Dendritic cell treated with granulocyte-macrophage colony-stimulating factor and Interleukin-4, amounts not matched to agents 40 ng/mL and 50 ng/mL, for 4 days (primary cell): ENCODE results near the gene INPP4A.
A peak's percentile ranks its signal among the peaks of the same experiment; 100 is the strongest.

ENCODE experiments used
- H3K27ac Mint-ChIP-seq: one replicate; pipeline ENCODE4 v1.8.0; 2022; ENCODE audit warnings: mild to moderate bottlenecking, mixed read lengths
- H3K27me3 Mint-ChIP-seq: one replicate; pipeline ENCODE4 v1.8.0; 2022; ENCODE audit warnings: mild to moderate bottlenecking, mixed read lengths
- H3K36me3 Mint-ChIP-seq: one replicate; pipeline ENCODE4 v1.8.0; 2022; ENCODE audit warnings: low read depth, mixed read lengths
- H3K4me1 Mint-ChIP-seq: one replicate; pipeline ENCODE4 v1.8.0; 2022; ENCODE audit warnings: low read depth, mixed read lengths
- H3K4me3 Mint-ChIP-seq: one replicate; pipeline ENCODE4 v1.8.0; 2022; ENCODE audit warnings: mild to moderate bottlenecking, moderate library complexity, mixed read lengths
- H3K9me3 Mint-ChIP-seq: one replicate; pipeline ENCODE4 v1.8.0; 2022; ENCODE audit warnings: mixed read lengths
- intact Hi-C: fragments of 100-400 bp; cut with micrococcal nuclease; formaldehyde crosslinking; loops from one replicate; pipeline ENCODE4 v1.15.0; 2022

INPP4A gene

GRCh38 chr2:98551316-98551715, 106.7 kb downstream of the INPP4A start:
- peaks cover 8% of the 10 kb centered on the region for H3K4me1 Mint-ChIP-seq
- no peak overlapping the region for H3K4me3 Mint-ChIP-seq
- H3K27me3 Mint-ChIP-seq, result no peaks in the 10 kb centered on the region
- H3K36me3 Mint-ChIP-seq, result peaks cover 98% of the 10 kb centered on the region
- intact Hi-C loops, result no loop called here
- H3K9me3 Mint-ChIP-seq, result no peaks in the 10 kb centered on the region
- H3K27ac Mint-ChIP-seq, result no peak overlapping the region

DNA sequence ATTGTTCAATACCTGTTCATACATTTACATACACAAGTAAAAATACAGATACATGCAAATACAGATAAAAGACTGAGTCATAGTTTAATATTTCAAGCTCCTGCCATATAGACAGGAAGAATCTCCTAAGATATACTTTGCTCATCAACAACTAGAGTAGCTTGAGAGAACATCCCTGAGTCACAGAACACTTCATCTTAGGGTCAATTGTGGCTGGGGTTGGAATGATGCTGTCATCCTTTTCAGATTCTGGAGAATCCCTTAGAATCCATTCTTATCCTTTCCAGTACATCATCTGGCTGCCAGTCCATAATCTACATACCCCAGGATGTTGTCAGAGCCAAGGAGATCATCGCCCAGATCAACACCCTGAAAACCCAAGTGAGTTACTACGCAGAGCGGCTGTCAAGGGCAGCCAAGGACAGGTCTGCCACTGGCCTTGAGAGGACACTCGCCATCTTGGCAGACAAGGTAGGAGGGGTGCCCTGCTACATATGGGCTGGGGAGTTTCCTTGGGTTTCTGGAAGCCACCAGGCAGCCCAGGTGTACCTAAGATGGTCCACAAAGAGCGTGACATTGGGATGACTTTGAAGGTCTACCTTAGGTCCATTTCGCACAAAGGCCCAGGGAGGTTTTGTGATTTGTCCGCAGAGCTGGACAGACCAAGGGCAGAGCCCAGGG, 108.0 kb downstream of the INPP4A start:
- intact Hi-C loops, result no loop called here
- H3K27me3 Mint-ChIP-seq, result no peaks in the 10 kb centered on the region
- peaks cover 95% of the 10 kb centered on the region for H3K36me3 Mint-ChIP-seq
- H3K9me3 Mint-ChIP-seq, result no peaks in the 10 kb centered on the region
- peaks cover 14% of the 10 kb centered on the region for H3K4me1 Mint-ChIP-seq
- H3K4me3 Mint-ChIP-seq, result no peak overlapping the region
- no peak overlapping the region for H3K27ac Mint-ChIP-seq

DNA sequence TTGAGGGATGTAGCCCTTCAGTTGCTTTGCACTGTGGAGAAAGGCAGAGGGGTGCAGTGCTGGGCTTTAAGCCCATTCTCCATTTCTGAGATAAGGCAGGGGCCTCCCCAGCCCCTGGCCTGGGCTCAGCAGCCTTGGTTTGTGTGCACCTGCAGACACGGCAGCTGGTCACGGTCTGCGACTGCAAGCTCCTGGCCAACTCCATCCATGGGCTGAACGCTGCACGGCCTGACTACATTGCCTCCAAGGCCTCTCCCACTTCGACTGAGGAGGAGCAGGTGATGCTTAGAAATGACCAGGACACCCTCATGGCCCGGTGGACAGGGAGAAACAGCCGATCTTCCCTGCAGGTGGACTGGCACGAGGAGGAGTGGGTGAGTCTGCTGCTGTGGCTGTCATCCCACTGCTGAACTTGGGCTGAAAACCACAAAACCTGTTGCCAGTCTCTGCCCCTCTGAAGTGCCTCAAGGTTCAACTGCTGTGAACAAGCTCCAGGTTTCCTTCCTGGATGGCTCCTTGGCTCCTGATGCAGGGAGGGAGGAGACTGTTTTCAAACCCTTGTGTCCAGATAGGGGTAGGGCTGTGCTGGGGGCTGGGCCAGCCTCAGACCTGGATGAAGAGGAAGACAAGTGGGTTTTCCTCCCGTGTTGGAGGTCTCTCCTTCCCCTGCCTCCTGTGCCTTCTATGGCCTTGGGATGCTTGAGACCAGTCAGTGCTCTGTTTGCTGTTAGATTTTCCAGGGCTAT, 109.6 kb downstream of the INPP4A start:
- H3K27ac Mint-ChIP-seq, result peak overlapping the region; percentile 7
- H3K4me1 Mint-ChIP-seq, result peaks cover 14% of the 10 kb centered on the region
- peaks cover 96% of the 10 kb centered on the region for H3K36me3 Mint-ChIP-seq
- no peaks in the 10 kb centered on the region for H3K27me3 Mint-ChIP-seq
- H3K9me3 Mint-ChIP-seq, result no peaks in the 10 kb centered on the region
- intact Hi-C loops, result no loop called here
- H3K4me3 Mint-ChIP-seq, result no peak overlapping the region

- Mint-ChIP-seq H3K27ac (no peak overlapping the region), H3K4me3 (no peak overlapping the region), H3K9me3 (no peaks in the 10 kb centered on the region), H3K27me3 (no peaks in the 10 kb centered on the region), H3K36me3 (peaks cover 98% of the 10 kb centered on the region), H3K4me1 (peaks cover 14% of the 10 kb centered on the region)
- intact Hi-C loops, result no loop called here
Measured at GRCh38 chr2:98555696-98556095, 111.0 kb downstream of the INPP4A start.

DNA sequence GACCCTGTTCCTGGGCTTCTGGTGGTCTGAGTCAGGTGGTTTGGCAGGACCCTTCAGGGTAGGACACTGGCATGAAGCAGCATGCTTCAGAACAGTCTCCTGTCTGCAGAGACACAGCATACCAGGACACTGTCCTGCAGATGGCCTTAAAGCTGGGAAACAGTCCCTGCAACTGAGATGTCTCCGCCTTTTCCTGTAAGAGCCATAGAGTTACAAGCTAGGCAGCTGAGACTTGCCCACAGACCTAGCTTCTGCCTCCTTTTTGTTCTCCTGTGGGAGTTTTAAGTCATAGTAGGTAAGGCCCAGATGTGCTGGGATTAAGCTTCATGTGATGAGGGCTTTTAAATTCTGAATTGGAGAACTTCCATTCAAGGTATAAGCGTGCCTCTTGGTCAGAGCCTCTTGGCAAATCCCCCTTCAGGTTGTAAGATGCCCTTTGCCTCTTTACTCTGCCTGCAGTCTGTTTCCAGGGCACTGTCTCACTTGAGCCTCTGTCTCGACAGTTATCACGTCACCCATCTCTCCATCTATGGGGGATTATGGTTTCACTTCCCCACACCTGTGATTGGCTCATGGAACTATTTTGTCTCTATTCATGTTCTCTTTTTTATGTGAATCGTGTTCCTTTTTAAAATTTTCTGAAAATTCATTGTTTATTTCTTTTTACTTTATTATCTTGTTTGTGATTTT, 111.8 kb downstream of the INPP4A start:
- H3K4me3 Mint-ChIP-seq, result no peak overlapping the region
- intact Hi-C loops, result no loop called here
- no peaks in the 10 kb centered on the region for H3K27me3 Mint-ChIP-seq
- no peaks in the 10 kb centered on the region for H3K9me3 Mint-ChIP-seq
- peaks cover 14% of the 10 kb centered on the region for H3K4me1 Mint-ChIP-seq
- H3K27ac Mint-ChIP-seq, result no peak overlapping the region
- H3K36me3 Mint-ChIP-seq, result peaks cover 98% of the 10 kb centered on the region

DNA sequence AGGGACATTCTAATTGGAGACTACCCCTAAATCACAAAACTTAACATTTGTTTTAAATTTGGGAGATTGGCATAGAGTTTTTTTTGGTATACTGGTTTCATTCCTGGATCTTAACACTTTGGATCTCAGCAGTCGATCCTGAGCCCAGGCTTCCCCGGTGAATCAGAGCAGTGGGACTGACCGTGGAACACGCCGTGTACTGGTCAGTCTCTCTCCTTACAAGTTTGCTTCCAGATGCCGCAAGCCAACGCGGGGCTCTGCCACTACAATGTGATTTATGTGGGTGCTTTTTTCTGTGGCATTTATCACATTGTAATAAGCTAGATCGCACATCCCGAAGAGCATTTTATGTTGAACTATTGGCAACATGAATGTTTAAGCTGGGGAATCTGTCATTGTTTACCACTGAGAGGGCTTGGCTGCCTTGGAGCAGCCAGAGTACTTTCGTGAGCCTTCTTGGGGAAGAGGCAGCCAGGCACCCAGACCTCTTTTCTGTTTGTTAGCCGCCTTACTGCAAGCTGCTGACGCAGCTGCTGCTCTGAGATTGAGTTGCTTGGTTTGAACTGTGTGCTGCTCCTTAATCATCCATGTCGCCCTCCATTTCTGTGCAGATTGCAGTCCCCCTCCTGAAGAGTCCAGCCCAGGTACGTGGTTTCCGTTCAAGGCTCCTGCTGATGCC, 114.3 kb downstream of the INPP4A start:
- H3K4me1 Mint-ChIP-seq, result peaks cover 14% of the 10 kb centered on the region
- H3K27me3 Mint-ChIP-seq, result no peaks in the 10 kb centered on the region
- intact Hi-C loops, result no loop called here
- no peak overlapping the region for H3K27ac Mint-ChIP-seq
- H3K9me3 Mint-ChIP-seq, result no peaks in the 10 kb centered on the region
- no peak overlapping the region for H3K4me3 Mint-ChIP-seq
- H3K36me3 Mint-ChIP-seq, result peaks cover 98% of the 10 kb centered on the region

DNA sequence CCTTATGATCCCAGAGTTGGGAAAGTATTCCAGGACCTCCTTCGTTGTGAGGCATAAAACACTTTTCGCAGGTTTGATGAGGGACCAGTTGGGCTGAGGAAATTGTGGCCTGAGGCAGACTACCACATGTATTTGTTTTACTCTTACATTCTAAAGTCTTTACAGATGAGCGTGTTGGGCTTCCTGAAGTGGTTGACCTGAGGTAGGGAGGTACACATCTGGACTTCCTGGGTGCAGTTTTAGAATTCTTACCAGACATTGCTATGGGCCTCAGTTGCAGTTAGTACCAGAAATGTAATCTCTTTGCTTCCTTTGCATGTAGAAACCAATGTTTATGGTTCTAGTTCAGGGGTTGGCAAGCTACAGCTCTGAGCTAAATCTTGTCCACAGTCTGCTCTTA, 114.9 kb downstream of the INPP4A start:
- no peak overlapping the region for H3K27ac Mint-ChIP-seq
- peaks cover 14% of the 10 kb centered on the region for H3K4me1 Mint-ChIP-seq
- H3K4me3 Mint-ChIP-seq, result no peak overlapping the region
- H3K36me3 Mint-ChIP-seq, result peaks cover 98% of the 10 kb centered on the region
- no peaks in the 10 kb centered on the region for H3K9me3 Mint-ChIP-seq
- intact Hi-C loops, result no loop called here
- H3K27me3 Mint-ChIP-seq, result no peaks in the 10 kb centered on the region

GRCh38 chr2:98560256-98560771, 115.7 kb downstream of the INPP4A start:
- Mint-ChIP-seq H3K4me3 (no peak overlapping the region), H3K36me3 (peaks cover 97% of the 10 kb centered on the region), H3K9me3 (no peaks in the 10 kb centered on the region), H3K4me1 (peaks cover 14% of the 10 kb centered on the region), H3K27me3 (no peaks in the 10 kb centered on the region), H3K27ac (no peak overlapping the region)
- intact Hi-C loops, result no loop called here

DNA sequence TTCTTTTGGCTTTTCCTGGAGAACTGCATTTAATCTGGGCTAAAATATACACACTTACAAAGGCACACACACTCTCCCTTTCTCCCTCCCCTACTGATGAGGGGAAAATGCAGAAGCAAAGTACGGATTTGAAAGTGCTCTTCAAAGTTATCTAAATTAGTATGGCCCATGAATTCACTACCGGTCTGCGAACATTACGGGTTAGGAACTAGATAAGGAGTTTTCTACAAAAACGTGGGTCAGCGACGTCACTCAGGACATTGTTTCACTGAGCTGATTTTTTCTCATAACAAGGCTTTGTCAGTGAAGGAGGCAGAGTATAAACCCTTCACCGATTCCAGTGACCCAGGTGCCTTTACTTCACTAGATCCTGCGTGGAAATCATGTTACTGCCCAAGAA, 116.4 kb downstream of the INPP4A start:
- Mint-ChIP-seq H3K4me1 (peaks cover 9% of the 10 kb centered on the region), H3K9me3 (no peaks in the 10 kb centered on the region), H3K27ac (no peak overlapping the region), H3K36me3 (peaks cover 97% of the 10 kb centered on the region), H3K27me3 (no peaks in the 10 kb centered on the region), H3K4me3 (no peak overlapping the region)
- intact Hi-C loops, result no loop called here

DNA sequence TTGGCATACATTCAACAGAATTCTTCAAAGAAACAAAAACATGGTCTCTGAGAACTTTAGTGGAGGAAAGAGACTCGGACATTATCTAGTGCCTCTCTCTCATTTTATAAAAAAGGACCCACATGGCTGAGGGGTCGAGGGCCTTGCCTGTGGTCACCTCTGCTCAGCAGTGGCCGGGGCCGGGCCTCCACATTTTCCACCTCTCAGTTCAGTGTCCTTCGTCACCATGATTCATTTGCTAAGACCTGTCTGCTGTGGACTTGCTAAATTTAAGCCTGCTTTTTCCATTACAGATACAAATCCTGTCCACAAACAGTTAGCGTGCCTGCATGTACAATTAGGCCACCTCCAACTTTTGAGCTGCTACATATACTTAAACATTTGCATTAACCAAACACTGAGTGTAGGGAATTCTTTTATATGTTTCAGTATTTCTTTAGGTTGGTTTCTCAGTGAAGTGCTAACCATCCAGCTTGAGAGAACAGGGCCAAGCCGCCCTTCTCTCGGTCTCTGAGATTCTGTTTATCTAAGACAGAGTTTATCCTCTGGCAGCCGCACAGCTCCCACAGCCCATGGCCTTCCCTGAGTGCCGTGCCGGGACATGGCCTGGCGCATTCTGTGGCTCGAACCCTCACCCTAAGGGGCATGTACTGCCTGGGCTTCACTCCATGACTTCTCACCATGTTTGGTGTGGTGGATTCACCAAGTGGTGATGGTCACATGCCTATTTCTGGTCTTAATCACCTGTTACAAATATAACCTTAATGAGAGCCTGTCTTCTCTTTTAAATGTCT, 117.4 kb downstream of the INPP4A start:
- H3K4me3 Mint-ChIP-seq, result no peak overlapping the region
- H3K4me1 Mint-ChIP-seq, result no peaks in the 10 kb centered on the region
- intact Hi-C loops, result no loop called here
- no peak overlapping the region for H3K27ac Mint-ChIP-seq
- no peaks in the 10 kb centered on the region for H3K9me3 Mint-ChIP-seq
- no peaks in the 10 kb centered on the region for H3K27me3 Mint-ChIP-seq
- peaks cover 98% of the 10 kb centered on the region for H3K36me3 Mint-ChIP-seq

GRCh38 chr2:98563394-98563793, 118.7 kb downstream of the INPP4A start:
- intact Hi-C loops, result no loop called here
- H3K4me1 Mint-ChIP-seq, result no peaks in the 10 kb centered on the region
- no peak overlapping the region for H3K4me3 Mint-ChIP-seq
- no peaks in the 10 kb centered on the region for H3K27me3 Mint-ChIP-seq
- no peak overlapping the region for H3K27ac Mint-ChIP-seq
- no peaks in the 10 kb centered on the region for H3K9me3 Mint-ChIP-seq
- H3K36me3 Mint-ChIP-seq, result peaks cover 99% of the 10 kb centered on the region

- no peaks in the 10 kb centered on the region for H3K9me3 Mint-ChIP-seq
- H3K4me3 Mint-ChIP-seq, result no peak overlapping the region
- no peaks in the 10 kb centered on the region for H3K4me1 Mint-ChIP-seq
- peaks cover 99% of the 10 kb centered on the region for H3K36me3 Mint-ChIP-seq
- no peaks in the 10 kb centered on the region for H3K27me3 Mint-ChIP-seq
- no peak overlapping the region for H3K27ac Mint-ChIP-seq
- intact Hi-C loops, result no loop called here
Measured at GRCh38 chr2:98564541-98565132, 120.0 kb downstream of the INPP4A start.

- no peaks in the 10 kb centered on the region for H3K9me3 Mint-ChIP-seq
- intact Hi-C loops, result no loop called here
- no peaks in the 10 kb centered on the region for H3K27me3 Mint-ChIP-seq
- H3K27ac Mint-ChIP-seq, result no peak overlapping the region
- no peaks in the 10 kb centered on the region for H3K4me1 Mint-ChIP-seq
- peaks cover 99% of the 10 kb centered on the region for H3K36me3 Mint-ChIP-seq
- H3K4me3 Mint-ChIP-seq, result no peak overlapping the region
Measured at GRCh38 chr2:98565286-98565860, 120.7 kb downstream of the INPP4A start.
